HEK293 (cell line): ENCODE data around the gene PRSS23.

Experiments used
- GFI1B ChIP-seq: fragments of 450-650 bp; formaldehyde crosslinking; IDR thresholded peaks from 2 replicates; pipeline ENCODE4 v1.5.1; 2016; ENCODE audit warnings: missing biosample characterization, missing genetic modification characterization
- MZF1 ChIP-seq: fragments of 450-650 bp; formaldehyde crosslinking; IDR thresholded peaks from 2 replicates; pipeline ENCODE4 v1.5.1; 2017; ENCODE audit warnings: missing biosample characterization, missing genetic modification characterization, borderline replicate concordance
- TCF7L2 ChIP-seq: IDR thresholded peaks from 2 replicates; pipeline ENCODE4 v1.6.1; 2011; ENCODE audit warnings: low read depth, mild to moderate bottlenecking, inconsistent platforms, low read length, moderate library complexity, borderline replicate concordance
- TRIM28 ChIP-seq: IDR thresholded peaks from 2 replicates; pipeline ENCODE4 v1.6.1; 2011; ENCODE audit warnings: low read length, control low read depth, borderline replicate concordance
- WT1 ChIP-seq: fragments of 450-650 bp; formaldehyde crosslinking; IDR thresholded peaks from 2 replicates; pipeline ENCODE4 v1.5.1; 2016; ENCODE audit warnings: missing biosample characterization, missing genetic modification characterization
- ZFP41 ChIP-seq: fragments of 450-650 bp; formaldehyde crosslinking; IDR thresholded peaks from 2 replicates; pipeline ENCODE4 v1.5.1; 2016; ENCODE audit warnings: missing biosample characterization, missing genetic modification characterization, borderline replicate concordance
- ZIC2 ChIP-seq: fragments of 450-650 bp; formaldehyde crosslinking; IDR thresholded peaks from 2 replicates; pipeline ENCODE4 v1.5.1; 2016; ENCODE audit warnings: missing biosample characterization, missing genetic modification characterization
- ZNF2 ChIP-seq: fragments of 450-650 bp; formaldehyde crosslinking; IDR thresholded peaks from 2 replicates; pipeline ENCODE4 v1.5.1; 2016; ENCODE audit warnings: missing biosample characterization, missing genetic modification characterization
- ZNF24 ChIP-seq: fragments of 450-650 bp; formaldehyde crosslinking; IDR thresholded peaks from 2 replicates; pipeline ENCODE4 v1.5.1; 2016; ENCODE audit warnings: missing biosample characterization, missing genetic modification characterization
- ZNF341 ChIP-seq: fragments of 450-650 bp; formaldehyde crosslinking; IDR thresholded peaks from 2 replicates; pipeline ENCODE4; 2016; ENCODE audit warnings: low read depth, missing biosample characterization, missing genetic modification characterization
- ZNF362 ChIP-seq: fragments of 450-650 bp; formaldehyde crosslinking; IDR thresholded peaks from 2 replicates; pipeline ENCODE4 v1.5.1; 2016; ENCODE audit warnings: missing biosample characterization, missing genetic modification characterization
- ZNF394 ChIP-seq: fragments of 450-650 bp; formaldehyde crosslinking; IDR thresholded peaks from 2 replicates; pipeline ENCODE4 v1.5.1; 2016; ENCODE audit warnings: missing biosample characterization, missing genetic modification characterization, mild to moderate bottlenecking, moderate library complexity, borderline replicate concordance
- ZNF404 ChIP-seq: fragments of 450-650 bp; formaldehyde crosslinking; IDR thresholded peaks from 2 replicates; pipeline ENCODE4 v1.5.1; 2017; ENCODE audit warnings: missing biosample characterization, missing genetic modification characterization
- ZNF423 ChIP-seq: fragments of 450-650 bp; formaldehyde crosslinking; IDR thresholded peaks from 2 replicates; pipeline ENCODE4 v1.5.1; 2016; ENCODE audit warnings: missing biosample characterization, missing genetic modification characterization
- ZNF518A ChIP-seq: fragments of 450-650 bp; formaldehyde crosslinking; conservative IDR thresholded peaks from 2 replicates; pipeline ENCODE4 v1.5.1; 2016; ENCODE audit warnings: low read depth, missing biosample characterization, missing genetic modification characterization
- ZNF558 ChIP-seq: fragments of 450-650 bp; formaldehyde crosslinking; IDR thresholded peaks from 2 replicates; pipeline ENCODE4 v1.5.1; 2016; ENCODE audit warnings: missing biosample characterization, missing genetic modification characterization
- ZNF610 ChIP-seq: fragments of 450-650 bp; formaldehyde crosslinking; IDR thresholded peaks from 2 replicates; pipeline ENCODE4 v1.5.1; 2016; ENCODE audit warnings: missing biosample characterization, missing genetic modification characterization, borderline replicate concordance
- ZNF621 ChIP-seq: fragments of 450-650 bp; formaldehyde crosslinking; IDR thresholded peaks from 2 replicates; pipeline ENCODE4 v1.5.1; 2017; ENCODE audit warnings: missing biosample characterization, missing genetic modification characterization
- ZNF629 ChIP-seq: fragments of 450-650 bp; formaldehyde crosslinking; IDR thresholded peaks from 2 replicates; pipeline ENCODE4 v1.5.1; 2017; ENCODE audit warnings: missing biosample characterization, missing genetic modification characterization
- TF ChIP-seq, protein P1 (sequence below): fragments of 450-650 bp; formaldehyde crosslinking; IDR thresholded peaks from 2 replicates; pipeline ENCODE4 v1.5.1; 2016; ENCODE audit warnings: missing biosample characterization, missing genetic modification characterization
- TF ChIP-seq, protein P2 (sequence below): fragments of 450-650 bp; formaldehyde crosslinking; IDR thresholded peaks from 2 replicates; pipeline ENCODE4 v1.5.1; 2017; ENCODE audit warnings: missing biosample characterization, missing genetic modification characterization
- TF ChIP-seq, protein P3 (sequence below): fragments of 450-650 bp; formaldehyde crosslinking; IDR thresholded peaks from 2 replicates; pipeline ENCODE4 v1.5.1; 2016; ENCODE audit warnings: missing biosample characterization, missing genetic modification characterization
- TF ChIP-seq, protein P4 (sequence below): fragments of 450-650 bp; formaldehyde crosslinking; IDR thresholded peaks from 2 replicates; pipeline ENCODE4 v1.5.1; 2016; ENCODE audit warnings: missing biosample characterization, missing genetic modification characterization

PRSS23 gene

GRCh38 chr11:86790195-86790725 lies 10.1 kb upstream of the PRSS23 start (continued):
- TF ChIP-seq ZNF518A (tag by site-specific recombination) (peak; percentile 30; the same call in 1 of the 2 replicates), ZNF621 (tag by site-specific recombination) (no peak), ZNF394 (tag by site-specific recombination) (peak; percentile 45; the same call in 1 of the 2 replicates), TCF7L2 (peak; percentile 98), ZNF2 (tag by site-specific recombination) (peak; percentile 33; the same call in 1 of the 2 replicates), ZNF558 (tag by site-specific recombination) (0 out of 2 replicates have a peak, but pooled peaks have one; percentile 58), TRIM28 (peak; percentile 90), ZIC2 (tag by site-specific recombination) (peak; percentile 42; the same call in 1 of the 2 replicates), GFI1B (0 out of 2 replicates have a peak, but pooled peaks have one; percentile 41), ZNF610 (tag by site-specific recombination) (0 out of 2 replicates have a peak, but pooled peaks have one; percentile 53), ZNF404 (tag by site-specific recombination) (no peak), ZFP41 (tag by site-specific recombination) (no peak), WT1 (tag by site-specific recombination) (peak; percentile 48; the same call in 1 of the 2 replicates), ZNF362 (tag by site-specific recombination) (0 out of 2 replicates have a peak, but pooled peaks have one; percentile 43), ZNF24 (peak; percentile 85), ZNF423 (tag by site-specific recombination) (peak; percentile 57; the same call in 1 of the 2 replicates), MZF1 (0 out of 2 replicates have a peak, but pooled peaks have one; percentile 16), ZNF629 (tag by site-specific recombination) (peak; percentile 93), ZNF341 (tag by site-specific recombination) (peak; percentile 90)
- TF ChIP-seq, protein P1, sequence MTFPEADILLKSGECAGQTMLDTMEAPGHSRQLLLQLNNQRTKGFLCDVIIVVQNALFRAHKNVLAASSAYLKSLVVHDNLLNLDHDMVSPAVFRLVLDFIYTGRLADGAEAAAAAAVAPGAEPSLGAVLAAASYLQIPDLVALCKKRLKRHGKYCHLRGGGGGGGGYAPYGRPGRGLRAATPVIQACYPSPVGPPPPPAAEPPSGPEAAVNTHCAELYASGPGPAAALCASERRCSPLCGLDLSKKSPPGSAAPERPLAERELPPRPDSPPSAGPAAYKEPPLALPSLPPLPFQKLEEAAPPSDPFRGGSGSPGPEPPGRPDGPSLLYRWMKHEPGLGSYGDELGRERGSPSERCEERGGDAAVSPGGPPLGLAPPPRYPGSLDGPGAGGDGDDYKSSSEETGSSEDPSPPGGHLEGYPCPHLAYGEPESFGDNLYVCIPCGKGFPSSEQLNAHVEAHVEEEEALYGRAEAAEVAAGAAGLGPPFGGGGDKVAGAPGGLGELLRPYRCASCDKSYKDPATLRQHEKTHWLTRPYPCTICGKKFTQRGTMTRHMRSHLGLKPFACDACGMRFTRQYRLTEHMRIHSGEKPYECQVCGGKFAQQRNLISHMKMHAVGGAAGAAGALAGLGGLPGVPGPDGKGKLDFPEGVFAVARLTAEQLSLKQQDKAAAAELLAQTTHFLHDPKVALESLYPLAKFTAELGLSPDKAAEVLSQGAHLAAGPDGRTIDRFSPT (tag by site-specific recombination), result peak; percentile 55; the same call in 1 of the 2 replicates
- TF ChIP-seq, protein P2, sequence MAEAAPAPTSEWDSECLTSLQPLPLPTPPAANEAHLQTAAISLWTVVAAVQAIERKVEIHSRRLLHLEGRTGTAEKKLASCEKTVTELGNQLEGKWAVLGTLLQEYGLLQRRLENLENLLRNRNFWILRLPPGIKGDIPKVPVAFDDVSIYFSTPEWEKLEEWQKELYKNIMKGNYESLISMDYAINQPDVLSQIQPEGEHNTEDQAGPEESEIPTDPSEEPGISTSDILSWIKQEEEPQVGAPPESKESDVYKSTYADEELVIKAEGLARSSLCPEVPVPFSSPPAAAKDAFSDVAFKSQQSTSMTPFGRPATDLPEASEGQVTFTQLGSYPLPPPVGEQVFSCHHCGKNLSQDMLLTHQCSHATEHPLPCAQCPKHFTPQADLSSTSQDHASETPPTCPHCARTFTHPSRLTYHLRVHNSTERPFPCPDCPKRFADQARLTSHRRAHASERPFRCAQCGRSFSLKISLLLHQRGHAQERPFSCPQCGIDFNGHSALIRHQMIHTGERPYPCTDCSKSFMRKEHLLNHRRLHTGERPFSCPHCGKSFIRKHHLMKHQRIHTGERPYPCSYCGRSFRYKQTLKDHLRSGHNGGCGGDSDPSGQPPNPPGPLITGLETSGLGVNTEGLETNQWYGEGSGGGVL (tag by site-specific recombination), result peak; percentile 64; the same call in 1 of the 2 replicates
- TF ChIP-seq, protein P3, sequence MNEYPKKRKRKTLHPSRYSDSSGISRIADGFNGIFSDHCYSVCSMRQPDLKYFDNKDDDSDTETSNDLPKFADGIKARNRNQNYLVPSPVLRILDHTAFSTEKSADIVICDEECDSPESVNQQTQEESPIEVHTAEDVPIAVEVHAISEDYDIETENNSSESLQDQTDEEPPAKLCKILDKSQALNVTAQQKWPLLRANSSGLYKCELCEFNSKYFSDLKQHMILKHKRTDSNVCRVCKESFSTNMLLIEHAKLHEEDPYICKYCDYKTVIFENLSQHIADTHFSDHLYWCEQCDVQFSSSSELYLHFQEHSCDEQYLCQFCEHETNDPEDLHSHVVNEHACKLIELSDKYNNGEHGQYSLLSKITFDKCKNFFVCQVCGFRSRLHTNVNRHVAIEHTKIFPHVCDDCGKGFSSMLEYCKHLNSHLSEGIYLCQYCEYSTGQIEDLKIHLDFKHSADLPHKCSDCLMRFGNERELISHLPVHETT (tag by site-specific recombination), result peak; percentile 80
- TF ChIP-seq, protein P4, sequence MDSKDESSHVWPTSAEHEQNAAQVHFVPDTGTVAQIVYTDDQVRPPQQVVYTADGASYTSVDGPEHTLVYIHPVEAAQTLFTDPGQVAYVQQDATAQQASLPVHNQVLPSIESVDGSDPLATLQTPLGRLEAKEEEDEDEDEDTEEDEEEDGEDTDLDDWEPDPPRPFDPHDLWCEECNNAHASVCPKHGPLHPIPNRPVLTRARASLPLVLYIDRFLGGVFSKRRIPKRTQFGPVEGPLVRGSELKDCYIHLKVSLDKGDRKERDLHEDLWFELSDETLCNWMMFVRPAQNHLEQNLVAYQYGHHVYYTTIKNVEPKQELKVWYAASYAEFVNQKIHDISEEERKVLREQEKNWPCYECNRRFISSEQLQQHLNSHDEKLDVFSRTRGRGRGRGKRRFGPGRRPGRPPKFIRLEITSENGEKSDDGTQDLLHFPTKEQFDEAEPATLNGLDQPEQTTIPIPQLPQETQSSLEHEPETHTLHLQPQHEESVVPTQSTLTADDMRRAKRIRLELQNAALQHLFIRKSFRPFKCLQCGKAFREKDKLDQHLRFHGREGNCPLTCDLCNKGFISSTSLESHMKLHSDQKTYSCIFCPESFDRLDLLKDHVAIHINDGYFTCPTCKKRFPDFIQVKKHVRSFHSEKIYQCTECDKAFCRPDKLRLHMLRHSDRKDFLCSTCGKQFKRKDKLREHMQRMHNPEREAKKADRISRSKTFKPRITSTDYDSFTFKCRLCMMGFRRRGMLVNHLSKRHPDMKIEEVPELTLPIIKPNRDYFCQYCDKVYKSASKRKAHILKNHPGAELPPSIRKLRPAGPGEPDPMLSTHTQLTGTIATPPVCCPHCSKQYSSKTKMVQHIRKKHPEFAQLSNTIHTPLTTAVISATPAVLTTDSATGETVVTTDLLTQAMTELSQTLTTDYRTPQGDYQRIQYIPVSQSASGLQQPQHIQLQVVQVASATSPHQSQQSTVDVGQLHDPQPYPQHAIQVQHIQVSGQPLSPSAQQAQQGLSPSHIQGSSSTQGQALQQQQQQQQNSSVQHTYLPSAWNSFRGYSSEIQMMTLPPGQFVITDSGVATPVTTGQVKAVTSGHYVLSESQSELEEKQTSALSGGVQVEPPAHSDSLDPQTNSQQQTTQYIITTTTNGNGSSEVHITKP (tag by site-specific recombination), result peak; percentile 98
